Measurements from ENCODE around the gene MCRIP2. TPM values are rescaled to one million over a fixed set of nuclear protein-coding genes. Genes with fewer than 3 reads are reported as not detected.
A peak's percentile ranks its signal among the peaks of the same experiment; 100 is the strongest.

The MCRIP2 gene
- total and polyA plus RNA-seq, 5 donors, result 71.2 to 141 (median 87.6) TPM

GRCh38 chr16:674214-674881, 32.7 kb downstream of the MCRIP2 start:
- Histone ChIP-seq H3K27me3 (ENCODE audit: control insufficient read depth, insufficient read depth) (no peaks in the 10 kb centered on the region), H3K4me3 (ENCODE audit: low read length) (no peak overlapping the region), H3K4me1 (ENCODE audit: control insufficient read depth, insufficient read depth, low read length) (no peaks in the 10 kb centered on the region), H3K9me3 (ENCODE audit: control insufficient read depth, low read length) (no peaks in the 10 kb centered on the region), H3K27ac (ENCODE audit: low read length) (no peak overlapping the region)
- intact Hi-C loops (cut with DNase I), result no loop called here
- no peak for DNase-seq
- WGBS, result 71% methylated on average over 22 of the region's 22 CpGs
- ATAC-seq, result no peak

DNA sequence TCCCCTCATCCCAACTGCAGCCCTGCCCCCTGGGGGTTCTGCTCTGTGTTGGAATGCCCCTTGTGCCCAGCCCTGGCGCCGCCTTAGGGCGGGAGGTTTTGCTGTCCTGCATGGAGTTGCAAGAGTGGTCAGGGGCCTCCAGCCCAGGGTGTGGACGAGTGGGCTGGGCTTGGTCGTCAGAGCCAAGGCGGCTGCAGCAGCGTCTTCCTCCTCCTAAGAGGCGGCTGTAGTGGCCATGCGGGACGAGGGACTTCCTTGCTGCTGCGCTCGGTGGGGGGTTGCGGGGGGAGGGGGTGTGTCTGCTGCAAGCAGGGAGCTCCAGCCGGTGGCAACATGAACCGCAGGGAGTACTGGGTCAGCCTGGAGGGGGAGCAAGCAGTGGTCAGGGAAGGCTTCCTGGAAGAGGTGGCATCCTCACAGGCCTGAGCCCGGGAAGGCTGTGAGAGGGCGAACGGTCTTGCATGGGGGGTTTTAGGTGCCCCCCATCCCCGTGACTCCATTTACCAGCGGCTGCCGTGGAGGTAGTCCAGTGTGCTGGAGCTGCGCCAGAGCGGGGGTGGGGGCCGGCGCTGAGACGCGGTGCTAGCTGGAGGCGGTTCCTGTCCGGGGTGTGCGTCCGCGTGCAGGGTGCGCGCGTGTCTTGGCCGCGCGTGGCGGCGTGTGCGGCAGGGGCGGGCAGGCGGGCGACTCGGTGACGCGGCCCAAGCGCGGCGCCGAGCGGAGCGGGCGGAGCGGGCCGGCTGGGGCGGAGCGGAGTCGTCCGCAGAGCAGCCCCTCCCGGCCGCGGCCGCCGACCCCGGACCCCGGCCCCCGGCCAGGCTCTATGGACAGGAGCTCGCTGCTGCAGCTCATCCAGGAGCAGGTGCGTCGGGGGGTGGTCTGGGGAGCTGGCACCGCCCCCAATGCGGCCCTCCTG, 33.6 kb downstream of the MCRIP2 start, which contains the start of gene RHBDL1:
Gene RHBDL1 (plus strand): TSS at position 704 of the 916 bp plus-strand sequence. CDS start 120 bp downstream, at position 824.
- no peak for ATAC-seq
- no peaks in the 10 kb centered on the region for H3K4me1 ChIP-seq (ENCODE audit: control insufficient read depth, insufficient read depth, low read length)
- WGBS, result 2% methylated on average over 73 of the region's 73 CpGs
- peak in 1 of 3 donors; percentile 83 for DNase-seq
- H3K9me3 ChIP-seq (ENCODE audit: control insufficient read depth, low read length), result no peaks in the 10 kb centered on the region
- peak within 1 kb of the TSS; percentile 22 for H3K4me3 ChIP-seq (ENCODE audit: low read length)
- H3K27ac ChIP-seq (ENCODE audit: low read length), result no peak within 1 kb of the TSS
- H3K27me3 ChIP-seq (ENCODE audit: control insufficient read depth, insufficient read depth), result no peaks in the 10 kb centered on the region
- intact Hi-C loops (cut with DNase I), result no loop called here

GRCh38 chr16:675884-676564, 34.4 kb downstream of the MCRIP2 start:
- DNase-seq (no peak), ATAC-seq (no peak)
- intact Hi-C loops (cut with DNase I), result no loop called here
- H3K27ac ChIP-seq (ENCODE audit: low read length), result no peak overlapping the region
- no peaks in the 10 kb centered on the region for H3K9me3 ChIP-seq (ENCODE audit: control insufficient read depth, low read length)
- peak overlapping the region; percentile 22 for H3K4me3 ChIP-seq (ENCODE audit: low read length)
- peaks cover under 1% of the 10 kb centered on the region for H3K4me1 ChIP-seq (ENCODE audit: control insufficient read depth, insufficient read depth, low read length)
- 42% methylated on average over 25 of the region's 25 CpGs for WGBS
- H3K27me3 ChIP-seq (ENCODE audit: control insufficient read depth, insufficient read depth), result no peaks in the 10 kb centered on the region

GRCh38 chr16:676565-676902, 34.9 kb downstream of the MCRIP2 start:
- no peak for DNase-seq

GRCh38 chr16:676913-677312, 35.3 kb downstream of the MCRIP2 start:
- no peak overlapping the region for H3K4me3 ChIP-seq (ENCODE audit: low read length)
- H3K27ac ChIP-seq (ENCODE audit: low read length), result no peak overlapping the region
- DNase-seq (no peak), ATAC-seq (no peak)
- intact Hi-C loops (cut with DNase I), result no loop called here
- 67% methylated on average over 23 of the region's 23 CpGs for WGBS
- H3K4me1 ChIP-seq (ENCODE audit: control insufficient read depth, insufficient read depth, low read length), result peaks cover 7% of the 10 kb centered on the region
- H3K27me3 ChIP-seq (ENCODE audit: control insufficient read depth, insufficient read depth), result no peaks in the 10 kb centered on the region
- H3K9me3 ChIP-seq (ENCODE audit: control insufficient read depth, low read length), result no peaks in the 10 kb centered on the region

More at GRCh38 chr16:676565-676902, 34.9 kb downstream of the MCRIP2 start:
- Histone ChIP-seq H3K4me1 (ENCODE audit: control insufficient read depth, insufficient read depth, low read length) (peaks cover 5% of the 10 kb centered on the region), H3K27ac (ENCODE audit: low read length) (no peak overlapping the region), H3K4me3 (ENCODE audit: low read length) (no peak overlapping the region), H3K27me3 (ENCODE audit: control insufficient read depth, insufficient read depth) (no peaks in the 10 kb centered on the region), H3K9me3 (ENCODE audit: control insufficient read depth, low read length) (no peaks in the 10 kb centered on the region)
- intact Hi-C loops (cut with DNase I), result no loop called here
- WGBS, result 90% methylated on average over 21 of the region's 21 CpGs
- ATAC-seq, result no peak

- intact Hi-C loops (cut with DNase I), result no loop called here
- no peak for DNase-seq
- ATAC-seq, result no peak
- 56% methylated on average over 57 of the region's 57 CpGs for WGBS
- Histone ChIP-seq H3K27ac (ENCODE audit: low read length) (no peak overlapping the region), H3K4me1 (ENCODE audit: control insufficient read depth, insufficient read depth, low read length) (peaks cover 7% of the 10 kb centered on the region), H3K9me3 (ENCODE audit: control insufficient read depth, low read length) (no peaks in the 10 kb centered on the region), H3K27me3 (ENCODE audit: control insufficient read depth, insufficient read depth) (no peaks in the 10 kb centered on the region), H3K4me3 (ENCODE audit: low read length) (no peak overlapping the region)
Measured at GRCh38 chr16:677316-678190, 35.9 kb downstream of the MCRIP2 start.

- H3K27me3 ChIP-seq (ENCODE audit: control insufficient read depth, insufficient read depth), result no peaks in the 10 kb centered on the region
- no peak for ATAC-seq
Measured at GRCh38 chr16:678209-678857, 36.7 kb downstream of the MCRIP2 start.

GRCh38 chr16:678858-679813, 37.5 kb downstream of the MCRIP2 start:
- H3K27me3 ChIP-seq (ENCODE audit: control insufficient read depth, insufficient read depth), result no peaks in the 10 kb centered on the region
- WGBS, result 23% methylated on average over 52 of the region's 52 CpGs
- ATAC-seq (peak; percentile 31 to 45), DNase-seq (peak; percentile 82 to 94 (median 90))
- intact Hi-C loops (cut with DNase I), result no loop called here
- H3K9me3 ChIP-seq (ENCODE audit: control insufficient read depth, low read length), result no peaks in the 10 kb centered on the region
- H3K27ac ChIP-seq (ENCODE audit: low read length), result peak overlapping the region; percentile 76
- peak overlapping the region; percentile 49 for H3K4me3 ChIP-seq (ENCODE audit: low read length)
- peaks cover 7% of the 10 kb centered on the region for H3K4me1 ChIP-seq (ENCODE audit: control insufficient read depth, insufficient read depth, low read length)

More at GRCh38 chr16:678209-678857, 36.7 kb downstream of the MCRIP2 start:
- 80% methylated on average over 21 of the region's 21 CpGs for WGBS
- no peak for DNase-seq
- peaks cover 7% of the 10 kb centered on the region for H3K4me1 ChIP-seq (ENCODE audit: control insufficient read depth, insufficient read depth, low read length)
- no peaks in the 10 kb centered on the region for H3K9me3 ChIP-seq (ENCODE audit: control insufficient read depth, low read length)
- no peak overlapping the region for H3K27ac ChIP-seq (ENCODE audit: low read length)
- H3K4me3 ChIP-seq (ENCODE audit: low read length), result no peak overlapping the region
- intact Hi-C loops (cut with DNase I), result no loop called here

- Histone ChIP-seq H3K27me3 (ENCODE audit: control insufficient read depth, insufficient read depth) (no peaks in the 10 kb centered on the region), H3K4me1 (ENCODE audit: control insufficient read depth, insufficient read depth, low read length) (peaks cover 7% of the 10 kb centered on the region), H3K4me3 (ENCODE audit: low read length) (peak within 1 kb of the TSS; percentile 77), H3K27ac (ENCODE audit: low read length) (peak within 1 kb of the TSS; percentile 96), H3K9me3 (ENCODE audit: control insufficient read depth, low read length) (no peaks in the 10 kb centered on the region)
- DNase-seq (peak; percentile 89 to 96 (median 95)), ATAC-seq (peak; percentile 69 to 71)
- WGBS, result under 1% methylated on average over 91 of the region's 91 CpGs
- intact Hi-C loops (cut with DNase I), result no loop called here
Measured at GRCh38 chr16:679814-680624, 38.4 kb downstream of the MCRIP2 start, which contains the start of gene STUB1. Gene STUB1, plus strand, starts transcription at chr16:680410. Its CDS starts 116 bp downstream, at chr16:680526.

Data from right cardiac atrium (tissue), 5 donors.